Suppressor macrophage treated with lipopolysaccharide for 1 hour (primary cell): ENCODE measurements around the gene YY2.
"Not testable (repeated sequence)": the region's sequence is repeated elsewhere in the genome, so short reads cannot be mapped to it uniquely, and the experiment has no call there.

Source experiments
- DNase-seq, 3 donors: peaks; one replicate each; pipeline ENCODE4 v3.0.0-alpha.2; 2020 to 2022

YY2 gene

DNA sequence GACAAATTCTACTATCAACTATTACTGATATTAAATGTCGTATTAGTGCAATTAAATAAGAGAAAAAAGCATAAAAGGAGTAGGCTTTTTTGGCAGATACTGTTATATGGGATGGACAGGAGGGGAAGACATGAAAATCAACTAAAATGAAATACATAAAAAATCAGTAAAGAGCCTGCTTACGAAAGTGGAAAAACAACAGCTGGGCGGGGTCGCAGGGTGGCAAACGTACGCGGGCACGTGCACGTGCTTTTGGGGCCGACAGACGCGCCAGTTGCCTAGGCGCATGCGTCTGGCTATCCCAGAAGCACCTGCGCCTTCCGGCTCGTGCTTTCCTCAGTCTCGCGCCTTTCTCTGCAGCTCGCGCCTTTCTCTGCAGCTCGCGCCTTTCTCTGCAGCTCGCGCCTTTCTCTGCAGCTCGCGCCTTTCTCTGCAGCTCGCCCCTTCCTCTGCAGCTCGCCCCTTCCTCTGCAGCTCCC, at the start of gene YY2:
YY2 (plus strand) TSS at position 51 of the 479 bp plus-strand sequence. CDS start 498 bp downstream, outside the sequence.
- DNase-seq: no peak

DNA sequence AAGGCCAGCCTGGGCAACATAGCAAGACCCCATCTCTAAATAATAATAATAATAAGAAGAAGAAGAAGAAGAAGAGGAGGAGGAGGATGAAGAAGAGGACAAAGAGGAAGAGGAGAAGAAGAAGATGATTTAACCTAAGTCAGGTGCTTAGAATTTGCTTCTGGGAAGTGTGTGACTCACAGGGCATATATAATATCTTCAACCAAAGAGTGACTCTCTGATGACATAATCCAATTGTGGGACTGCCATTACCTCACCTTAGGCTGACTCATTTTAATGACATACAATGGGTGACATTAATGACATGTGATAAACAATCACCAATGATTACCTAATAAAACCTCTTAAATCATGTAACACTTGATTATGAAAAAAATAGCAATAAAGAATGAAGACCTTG, 49.1 kb upstream of the YY2 start:
- DNase-seq: peak; percentile 19 to 66 (median 52)

DNA sequence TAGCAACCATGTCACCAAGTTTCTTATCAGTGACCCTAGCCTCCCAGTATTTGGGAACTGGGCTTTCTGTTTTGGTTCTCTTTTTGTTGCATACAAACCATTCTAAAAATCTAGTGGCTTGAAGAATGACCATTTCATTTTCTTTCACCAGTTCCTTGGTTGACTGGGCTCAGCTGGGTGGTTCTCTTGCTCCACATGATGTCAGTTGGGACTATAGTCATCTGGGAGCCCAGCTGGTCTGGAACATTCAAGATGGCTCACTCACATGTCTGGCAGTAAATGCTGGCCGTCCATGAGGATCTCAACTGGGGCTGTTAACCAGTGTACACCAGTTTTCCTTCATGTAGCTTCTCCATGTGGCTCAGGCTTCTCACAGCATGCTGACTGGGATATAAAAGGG, 44.0 kb upstream of the YY2 start:
- DNase-seq: no peak

DNA sequence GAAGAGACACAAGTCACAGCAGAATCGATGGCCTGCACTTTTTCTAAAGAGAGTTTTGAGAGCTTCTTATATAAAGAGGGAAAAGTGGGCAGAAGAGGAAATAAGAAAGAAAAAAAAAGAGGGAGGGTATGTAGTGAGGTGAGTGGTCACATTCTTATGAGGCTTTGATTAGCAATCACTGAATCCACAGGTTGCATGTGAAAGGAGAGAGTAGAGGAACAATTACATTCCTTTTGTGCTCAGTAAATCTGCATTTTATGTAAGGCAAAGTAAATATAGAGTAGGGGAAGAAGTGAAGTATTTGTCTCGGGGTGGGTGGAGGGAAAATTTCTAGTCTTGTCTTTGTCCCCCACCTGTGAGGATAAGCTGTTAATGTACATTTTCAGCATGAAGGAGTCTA, 43.2 kb upstream of the YY2 start:
- no peak for DNase-seq

DNA sequence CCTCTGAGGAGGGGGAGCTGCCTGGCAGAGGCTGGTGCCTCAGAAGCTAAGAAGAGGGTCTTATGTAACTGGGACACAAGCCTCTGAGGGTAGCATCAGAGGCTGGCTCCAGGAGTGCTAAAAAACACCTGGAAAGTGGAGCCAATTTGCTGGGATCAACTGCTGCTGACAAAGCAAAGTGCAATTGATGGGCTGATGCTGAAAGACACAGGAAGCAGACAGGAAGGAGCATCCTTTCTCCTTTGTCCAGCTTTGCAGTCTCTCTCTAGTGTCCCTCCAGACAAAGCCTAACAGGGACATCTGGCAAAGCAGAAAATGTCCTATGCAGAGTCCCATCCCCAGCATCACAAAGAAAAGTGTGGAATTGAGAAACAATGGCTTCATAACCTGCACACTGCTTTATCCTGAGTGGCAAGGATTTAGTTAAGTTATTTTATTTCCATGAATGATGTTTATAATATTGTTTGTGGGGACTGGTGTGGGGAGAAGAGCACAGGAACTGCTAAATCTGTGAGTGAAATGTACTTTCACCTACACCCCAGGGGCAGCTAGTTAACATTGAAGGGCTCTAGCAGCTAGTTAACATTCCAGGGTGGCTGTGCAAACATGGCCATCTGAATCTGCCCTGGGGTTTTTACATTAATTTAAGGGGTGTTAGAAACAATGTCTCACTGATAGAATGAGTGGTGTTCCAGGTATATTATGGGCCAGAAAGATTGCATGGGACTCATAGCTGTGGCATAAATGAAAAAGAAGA, 42.0 kb upstream of the YY2 start:
- DNase-seq: no peak

DNA sequence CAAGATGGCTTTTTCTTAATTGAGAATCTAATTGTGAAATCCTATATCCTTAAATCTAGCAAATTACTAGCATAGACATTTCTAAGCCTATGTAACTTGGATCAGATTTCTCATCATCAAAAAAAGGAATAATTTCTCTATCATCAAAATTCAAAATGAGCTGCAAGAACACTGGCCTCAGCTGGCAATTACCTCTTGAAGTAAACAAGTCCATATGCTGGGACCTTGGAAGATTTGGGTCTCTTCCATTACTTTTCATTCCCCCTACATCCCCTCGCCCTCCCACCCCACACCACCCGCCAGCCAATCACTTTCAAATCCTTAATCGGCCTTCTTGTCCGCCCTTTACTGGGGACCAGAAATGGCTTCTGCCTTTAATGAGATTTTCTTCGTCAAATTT, 39.7 kb upstream of the YY2 start:
- no peak for DNase-seq

DNA sequence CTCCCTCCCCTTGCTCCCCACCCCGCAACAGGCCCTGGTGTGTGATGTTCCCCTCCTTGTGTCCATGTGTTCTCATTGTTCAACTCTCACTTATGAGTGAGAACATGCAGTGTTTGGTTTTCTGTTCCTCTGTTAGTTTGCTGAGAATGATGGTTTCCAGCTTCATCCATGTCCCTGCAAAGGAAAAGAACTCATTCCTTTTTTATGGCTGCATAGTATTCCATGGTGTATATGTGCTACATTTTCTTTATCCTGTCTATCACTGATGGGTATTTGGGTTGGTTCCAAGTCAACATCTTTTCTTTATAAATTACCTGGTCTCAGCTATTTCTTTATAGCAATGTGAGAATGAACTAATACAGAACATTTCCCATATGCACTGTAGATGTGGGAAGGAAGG, 35.6 kb upstream of the YY2 start:
- DNase-seq: not testable (repeated sequence)

DNA sequence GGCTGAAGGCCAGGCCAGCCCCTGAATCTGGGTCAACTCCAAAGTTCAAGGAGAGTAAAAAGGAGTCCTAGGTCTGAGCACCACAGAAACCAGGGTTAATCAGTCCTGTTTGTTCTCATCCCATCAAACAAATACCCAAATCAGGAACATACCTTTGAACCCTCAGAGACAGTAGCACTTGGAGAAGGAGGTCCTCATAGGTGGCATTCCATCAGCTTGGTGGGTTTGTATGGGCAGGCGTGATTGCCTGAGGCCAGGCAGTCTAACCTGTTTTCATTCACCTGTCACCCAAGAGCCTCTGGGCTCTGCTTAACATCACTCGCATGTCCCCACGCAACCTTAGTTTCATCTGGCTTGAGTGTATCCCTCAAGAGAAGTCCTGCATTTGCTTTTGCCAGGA, 33.9 kb upstream of the YY2 start:
- DNase-seq: no peak

DNA sequence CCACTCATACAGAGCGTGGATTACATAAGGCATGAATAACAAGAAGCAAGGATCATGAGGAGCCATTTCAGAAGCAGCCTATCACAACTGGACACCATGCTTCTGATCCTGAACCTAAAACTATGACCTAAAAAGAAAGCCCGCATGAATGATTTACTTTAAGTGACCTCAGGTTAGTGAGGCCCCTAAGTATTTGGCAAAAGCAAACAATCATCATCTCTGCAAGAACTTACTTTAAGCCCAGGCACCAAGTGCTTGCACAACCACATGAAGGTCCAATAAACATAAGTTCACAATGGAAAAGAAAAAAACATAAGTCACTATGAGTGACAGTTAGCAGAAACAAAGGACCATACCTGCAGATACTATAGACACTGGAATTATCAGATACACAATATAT, 24.3 kb upstream of the YY2 start:
- DNase-seq: no peak

DNA sequence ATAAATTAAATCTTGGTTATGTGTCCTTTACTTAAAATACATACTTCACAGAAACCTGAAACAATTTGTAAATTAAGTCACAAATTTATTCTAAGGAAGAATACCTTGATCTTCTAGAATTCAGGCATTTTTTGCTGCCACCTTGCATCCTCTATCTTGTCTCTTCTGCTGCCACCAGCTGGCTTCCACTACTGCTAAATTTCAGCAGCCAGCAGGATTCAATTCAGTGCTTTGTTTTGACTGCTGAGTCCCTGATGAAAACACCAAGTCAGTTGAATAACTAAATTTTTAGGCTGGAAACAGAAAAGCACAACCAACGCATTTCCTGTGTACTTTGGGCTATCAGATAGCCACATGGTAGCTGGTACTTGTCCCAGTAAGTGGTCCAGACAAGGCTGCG, 18.7 kb upstream of the YY2 start:
- no peak for DNase-seq

DNA sequence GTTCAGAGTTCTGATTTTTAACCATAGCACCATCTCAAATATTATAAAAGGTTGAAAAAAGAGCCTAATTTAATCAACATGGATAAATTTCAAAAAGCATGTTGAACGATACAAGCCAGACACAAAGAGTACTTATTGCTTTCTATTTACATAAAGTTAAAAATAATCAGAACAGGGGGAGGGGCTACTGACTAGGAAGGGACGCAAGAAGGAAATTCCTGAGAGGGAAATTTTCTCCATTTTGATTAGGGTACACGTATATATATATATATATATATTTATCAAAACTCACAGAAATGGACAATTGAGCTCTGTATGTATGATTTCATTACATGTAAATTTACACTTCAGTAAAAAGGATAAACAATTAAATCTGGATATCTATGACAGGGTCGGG, 16.9 kb upstream of the YY2 start:
- DNase-seq: peak; percentile 39 to 48 (median 42)

DNA sequence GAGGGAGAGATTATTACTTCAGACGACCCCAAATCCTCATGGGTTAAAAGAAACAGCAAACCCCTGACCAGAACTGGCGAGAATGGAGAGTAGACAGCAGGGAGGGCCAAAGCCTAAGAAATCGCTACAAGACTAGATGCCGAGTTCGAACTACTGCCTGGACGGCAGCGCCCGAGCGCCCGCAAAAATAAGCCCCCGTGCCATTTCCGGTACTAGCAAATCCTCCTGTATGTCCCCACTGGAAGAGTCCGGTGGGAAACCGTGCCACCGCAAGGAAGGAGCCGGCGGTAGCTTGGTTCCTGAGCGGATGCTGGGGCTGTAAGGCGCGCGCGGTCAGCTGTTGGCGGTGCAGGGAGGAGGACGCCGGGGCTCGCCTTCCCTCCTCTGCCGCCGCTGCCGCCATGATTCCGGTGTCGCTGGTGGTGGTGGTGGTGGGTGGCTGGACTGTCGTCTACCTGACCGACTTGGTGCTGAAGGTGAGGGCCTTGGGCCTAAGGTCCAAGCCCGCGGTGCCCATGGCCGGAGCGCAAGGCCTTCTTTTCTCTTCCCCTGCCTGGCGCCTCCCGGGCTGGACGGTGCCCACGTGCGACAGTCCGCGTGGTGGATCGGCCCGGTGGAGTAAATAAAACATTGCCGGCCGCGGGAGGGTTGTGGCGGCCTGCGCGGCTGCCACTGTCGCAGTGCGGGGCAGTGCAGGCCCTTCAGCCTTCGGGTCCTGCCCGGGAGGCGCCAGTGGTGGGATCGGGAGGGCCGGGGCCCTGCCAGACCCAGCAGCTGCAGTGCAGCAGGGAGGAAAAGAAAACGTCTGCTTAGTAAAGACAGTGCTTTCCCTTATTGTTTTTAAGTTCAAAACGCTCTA, 16.2 kb upstream of the YY2 start, which contains the start of gene MBTPS2:
MBTPS2 (plus strand) TSS at position 284 of the 859 bp plus-strand sequence; CDS start at position 402, 118 bp downstream.
- DNase-seq: peak; percentile 85 to 88 (median 88)

DNA sequence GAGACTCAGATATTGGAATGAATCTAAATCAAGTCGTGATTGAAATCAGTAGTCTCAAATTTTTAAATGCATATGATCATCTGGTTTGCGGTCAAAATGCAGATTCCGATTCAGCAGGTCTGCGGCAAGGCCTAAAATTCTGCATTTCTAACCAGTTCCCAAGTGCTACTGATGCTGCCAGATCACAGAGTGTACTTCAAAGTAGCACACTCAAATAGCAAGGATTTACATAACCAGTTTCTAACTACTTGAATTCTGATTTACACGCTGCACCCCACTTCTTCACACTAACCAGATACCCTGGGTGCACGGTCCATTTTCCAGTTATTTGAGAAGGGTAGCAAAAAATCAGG, 15.6 kb upstream of the YY2 start:
- DNase-seq: no peak

DNA sequence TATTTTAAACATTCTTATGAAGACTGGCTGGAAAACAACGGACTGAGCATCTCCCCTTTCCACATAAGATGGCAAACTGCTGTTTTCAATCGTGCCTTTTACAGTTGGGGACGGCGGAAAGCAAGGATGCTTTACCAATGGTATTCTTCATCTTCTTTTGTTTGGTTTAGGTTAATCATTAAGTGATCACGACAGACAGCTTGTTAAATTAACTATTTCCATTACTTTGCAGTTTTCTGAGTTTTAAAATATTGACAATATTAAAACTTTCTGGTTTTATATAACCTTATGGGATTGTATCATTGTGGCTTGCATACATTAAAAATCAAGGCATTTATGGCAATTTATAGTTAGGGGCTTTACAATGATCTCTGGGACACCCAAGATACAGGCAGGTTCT, 12.6 kb upstream of the YY2 start:
- DNase-seq: no peak

DNA sequence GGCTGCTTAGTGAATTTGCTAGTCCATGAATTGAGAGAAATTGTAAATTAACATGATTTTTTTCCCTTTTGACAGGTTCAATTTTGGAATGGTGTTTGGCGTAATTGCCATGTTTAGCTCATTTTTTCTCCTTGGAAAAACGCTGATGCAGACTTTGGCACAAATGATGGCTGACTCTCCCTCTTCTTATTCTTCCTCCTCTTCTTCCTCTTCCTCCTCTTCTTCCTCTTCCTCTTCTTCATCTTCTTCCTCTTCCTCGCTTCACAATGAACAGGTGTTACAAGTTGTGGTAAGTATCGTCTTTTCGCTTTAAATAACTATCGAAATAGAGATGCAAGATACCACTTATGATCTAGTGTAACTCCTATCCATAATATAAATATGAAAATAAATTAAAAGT, 10.7 kb upstream of the YY2 start:
- DNase-seq: no peak

DNA sequence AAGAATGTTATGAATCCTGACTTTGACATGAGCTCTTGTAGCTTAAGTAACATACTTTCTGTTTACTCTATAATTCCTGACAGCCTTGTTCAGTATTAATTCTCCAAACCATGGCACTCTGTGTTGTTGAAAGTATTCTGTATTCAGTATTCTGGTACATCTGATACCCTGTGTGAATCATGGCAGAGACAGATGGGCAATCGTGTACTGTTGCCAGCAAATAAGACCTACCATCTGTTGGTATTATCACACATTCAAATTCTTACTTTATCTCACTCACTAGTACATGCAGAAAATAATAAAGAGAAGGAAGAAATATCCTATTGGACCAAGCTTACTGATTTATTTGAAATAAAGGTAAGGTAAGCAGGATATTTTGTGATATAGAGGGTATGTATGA, 8.4 kb upstream of the YY2 start:
- DNase-seq: no peak

DNA sequence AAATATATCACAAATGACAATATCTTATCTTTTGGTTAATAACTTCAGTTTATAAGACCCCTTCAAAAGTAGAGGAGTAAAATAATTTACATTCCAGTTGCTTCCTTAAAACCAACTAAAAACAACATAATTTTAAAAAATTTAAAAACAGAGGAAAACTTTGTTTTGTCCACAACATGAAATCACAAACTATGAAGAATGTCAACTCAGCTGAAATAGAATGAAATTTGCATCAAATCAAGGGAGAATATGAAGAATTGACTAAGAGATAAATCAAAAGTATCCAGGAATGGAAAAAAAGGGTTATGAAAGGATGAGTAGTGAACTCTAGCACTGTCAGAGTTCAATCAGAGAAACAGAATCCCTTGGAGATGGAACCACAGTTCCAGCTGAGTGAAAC, 2.2 kb upstream of the YY2 start:
- DNase-seq: no peak

DNA sequence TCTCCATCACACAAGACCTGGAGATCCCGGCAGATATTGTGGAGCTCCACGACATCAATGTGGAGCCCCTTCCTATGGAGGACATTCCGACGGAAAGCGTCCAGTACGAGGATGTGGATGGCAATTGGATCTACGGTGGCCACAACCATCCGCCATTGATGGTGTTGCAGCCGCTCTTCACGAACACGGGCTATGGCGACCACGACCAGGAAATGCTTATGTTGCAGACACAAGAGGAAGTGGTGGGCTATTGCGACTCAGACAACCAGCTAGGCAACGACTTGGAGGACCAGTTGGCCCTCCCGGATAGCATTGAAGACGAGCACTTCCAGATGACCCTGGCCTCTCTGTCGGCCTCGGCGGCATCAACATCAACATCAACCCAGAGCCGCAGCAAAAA, 717 bp downstream of the YY2 start:
- no peak for DNase-seq

DNA sequence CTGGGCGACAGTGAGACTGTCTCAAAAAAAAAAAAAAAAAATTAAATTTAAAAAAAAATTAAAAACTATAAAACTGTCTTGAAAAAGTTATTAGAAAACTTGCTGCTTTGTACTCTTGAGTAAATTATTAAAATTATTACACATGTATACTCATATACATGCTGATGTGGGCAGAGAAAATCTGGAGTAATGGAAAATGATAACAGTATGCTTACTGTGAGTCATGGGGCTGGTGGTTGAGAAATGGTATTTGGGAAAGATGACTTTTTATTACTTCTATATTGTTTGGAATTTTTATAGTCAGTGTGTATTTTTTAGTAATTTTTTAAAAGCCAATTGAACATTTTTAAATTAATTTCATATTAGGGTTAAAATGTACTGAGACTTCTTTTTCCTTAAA, 7.5 kb downstream of the YY2 start:
- peak in 2 of 3 donors; percentile 38 to 62 for DNase-seq

DNA sequence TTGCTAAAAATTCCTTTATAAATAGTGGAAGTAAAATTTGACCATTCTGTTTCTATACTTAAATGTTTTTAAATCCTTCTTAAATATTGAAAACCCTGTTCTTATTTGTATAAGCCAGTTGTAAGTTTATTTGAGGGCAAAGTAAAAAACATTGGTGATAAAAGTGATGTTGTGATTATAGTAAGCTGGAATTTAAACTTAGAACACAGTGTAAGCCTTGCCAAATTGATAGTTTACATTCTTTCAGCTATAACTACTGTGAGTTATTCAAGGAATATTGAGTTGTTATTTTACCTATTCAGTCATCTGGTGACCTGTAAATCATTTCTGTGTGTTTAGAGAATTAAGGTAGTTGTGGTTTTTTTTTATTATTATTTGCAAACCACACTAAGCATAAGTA, 9.6 kb downstream of the YY2 start:
- DNase-seq: no peak

DNA sequence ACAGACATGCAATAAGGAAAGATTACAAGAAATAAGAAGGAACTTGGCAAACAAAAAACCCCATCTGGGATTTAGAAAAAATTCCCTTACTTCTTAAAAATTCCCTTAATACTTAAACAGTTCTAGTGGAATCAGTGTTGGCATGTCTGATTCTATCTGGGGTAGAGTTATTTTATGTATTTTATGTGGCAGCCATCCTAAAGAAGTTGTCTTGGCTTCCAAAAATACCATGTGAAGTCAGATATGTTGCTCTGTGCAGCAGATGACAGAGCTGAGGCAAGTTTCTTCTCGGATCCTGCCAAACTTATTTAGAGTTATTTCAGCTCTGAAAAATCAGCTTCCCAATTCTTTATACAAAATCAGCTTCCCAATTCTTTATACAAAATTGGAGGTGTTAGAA, 14.7 kb downstream of the YY2 start:
- peak in 1 of 3 donors; percentile 4 for DNase-seq

DNA sequence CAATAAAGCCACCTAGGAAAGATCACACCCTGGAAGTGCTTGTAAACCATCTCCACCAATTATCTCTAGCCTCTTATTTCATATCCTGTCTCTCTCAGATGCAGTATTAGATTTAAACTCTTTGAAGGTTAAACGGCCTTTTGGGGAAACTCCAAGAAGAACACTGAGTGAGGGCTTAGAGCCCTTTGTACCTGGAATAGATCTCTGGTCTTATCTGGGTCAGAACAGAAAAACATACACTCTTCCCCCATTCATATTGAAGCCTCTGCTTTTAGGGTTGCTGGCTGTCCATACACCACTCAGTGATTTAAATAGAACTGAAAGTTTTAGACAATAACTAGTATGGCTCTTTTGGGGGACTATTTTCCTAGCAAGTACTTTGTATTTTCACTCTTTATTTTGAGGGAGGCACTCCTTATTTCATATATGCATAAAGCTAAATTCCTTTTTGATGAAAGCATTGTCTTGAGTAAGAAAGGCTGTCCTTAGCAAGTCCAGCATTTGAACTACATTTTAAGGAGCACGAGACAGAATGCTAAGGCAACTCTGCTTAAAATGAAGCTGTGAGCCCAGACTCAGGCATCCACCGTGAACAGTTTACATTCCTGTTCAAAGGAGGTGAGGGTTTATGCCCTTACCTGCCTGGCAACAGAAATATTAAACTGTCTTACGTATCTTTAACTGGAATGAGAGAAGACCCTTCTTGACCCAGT, 17.4 kb downstream of the YY2 start:
- DNase-seq: no peak

DNA sequence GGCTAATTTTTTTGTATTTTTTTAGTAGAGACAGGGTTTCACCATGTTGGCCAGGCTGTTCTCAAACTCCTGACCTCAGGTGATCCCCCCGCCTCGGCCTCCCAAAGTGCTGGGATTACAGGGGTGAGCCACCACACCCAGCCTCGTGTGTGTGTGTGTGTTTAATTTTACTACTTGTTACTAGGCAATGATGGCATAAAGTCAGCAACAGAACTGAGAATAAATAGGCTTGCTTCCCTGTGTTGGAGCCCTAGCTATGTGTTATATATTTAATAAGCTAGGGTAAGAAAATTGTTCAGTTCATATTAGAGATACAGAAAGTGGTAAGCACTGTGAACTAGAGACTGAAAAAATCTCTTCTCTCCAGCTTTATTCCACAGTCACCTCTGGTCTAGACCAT, 18.4 kb downstream of the YY2 start:
- DNase-seq: not testable (repeated sequence)
